Stimulated activated CD8-positive, alpha-beta memory T cell treated with anti-CD3 and anti-CD28 coated beads, Interleukin-7, amount 100 ng/mL, for 4 hours (primary cell): ENCODE measurements around the gene TRERF1.
"Not testable (repeated sequence)": the region's sequence is repeated elsewhere in the genome, so short reads cannot be mapped to it uniquely, and the experiment has no call there.

Experiments used
- DNase-seq, 2 donors: peaks; one replicate each; pipeline ENCODE4 v3.0.0-alpha.2; 2020; ENCODE audit warnings: low read depth in 2 of 2

TRERF1 gene

DNA sequence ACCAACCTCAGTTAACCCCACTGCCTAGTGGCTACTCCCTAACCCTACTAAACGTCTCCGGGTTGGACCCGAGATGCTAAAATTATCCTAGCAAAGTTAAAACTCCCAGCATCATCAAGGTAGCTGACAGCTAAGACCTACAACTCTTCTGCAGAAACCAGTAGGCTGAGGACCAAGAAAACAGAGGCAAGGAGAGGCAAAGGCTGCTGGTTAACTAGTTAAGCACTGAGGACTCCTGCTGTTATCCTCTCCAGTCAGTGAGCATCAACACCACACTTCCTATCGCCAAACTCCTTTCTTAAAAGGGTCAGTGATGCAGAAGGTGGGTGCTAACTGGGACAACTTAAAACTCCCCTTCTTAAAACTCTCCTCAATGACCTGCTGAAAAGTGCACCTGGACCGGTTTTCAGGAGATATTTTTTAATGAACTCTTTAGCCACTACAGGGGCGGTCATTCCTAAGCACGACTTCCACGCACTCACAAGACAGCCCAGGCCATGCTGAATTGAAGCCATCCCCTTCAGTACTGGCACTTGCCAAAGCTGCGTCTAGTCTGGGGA lies 1.7 kb downstream of the TRERF1 start:
- no peak for DNase-seq

DNA sequence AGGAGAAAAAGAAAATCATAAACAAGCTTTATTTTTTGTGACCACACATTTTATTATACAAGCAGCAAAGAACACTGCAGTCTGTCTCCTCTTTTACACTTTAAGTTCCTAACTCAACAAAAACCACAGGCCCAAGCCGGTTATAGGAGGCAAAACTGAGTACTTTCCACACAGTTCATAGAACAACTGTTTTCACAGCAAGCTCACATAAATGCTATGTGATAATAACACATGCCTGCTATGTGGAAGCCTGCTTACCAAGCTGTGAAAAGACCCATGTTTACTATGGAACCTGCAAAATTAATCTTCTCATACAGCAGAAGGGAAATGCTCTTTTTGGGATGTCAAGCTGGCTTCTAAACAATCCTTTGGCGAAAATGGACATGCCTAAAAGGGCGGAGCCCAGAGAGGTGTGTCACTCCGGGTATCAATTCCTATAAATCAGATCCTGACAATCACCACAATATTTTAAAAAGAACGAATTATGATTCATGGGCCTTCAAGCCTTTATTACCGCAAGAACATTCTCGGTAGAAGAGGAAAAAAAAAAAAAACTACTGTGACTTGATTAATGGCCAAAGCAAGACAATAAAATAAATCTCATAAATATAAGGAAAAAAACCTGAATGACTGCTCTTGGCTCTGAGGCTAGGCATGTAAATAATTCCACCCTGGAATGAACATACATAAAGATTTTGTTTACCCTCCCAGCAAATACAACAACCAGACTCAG lies 2.6 kb downstream of the TRERF1 start:
- no peak for DNase-seq

DNA sequence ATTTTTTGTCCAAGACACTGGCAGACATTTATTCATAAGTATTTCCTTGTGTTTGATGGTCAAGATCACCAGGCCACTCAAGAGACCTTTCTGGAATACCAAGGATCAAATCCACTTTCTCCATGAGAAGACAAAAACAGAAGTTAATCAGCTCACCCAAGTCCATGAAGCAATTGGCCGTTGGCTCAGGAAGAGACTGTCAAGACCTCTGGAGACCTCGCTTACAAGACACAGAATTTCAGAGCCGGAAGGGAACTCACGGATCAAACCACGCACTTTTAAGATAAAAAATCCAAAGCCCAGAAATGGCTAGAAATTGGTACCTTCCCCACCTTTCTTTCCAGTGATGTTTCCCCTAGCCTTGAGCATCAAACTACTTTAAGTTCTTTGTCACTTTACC lies 3.3 kb downstream of the TRERF1 start:
- DNase-seq, result no peak

DNA sequence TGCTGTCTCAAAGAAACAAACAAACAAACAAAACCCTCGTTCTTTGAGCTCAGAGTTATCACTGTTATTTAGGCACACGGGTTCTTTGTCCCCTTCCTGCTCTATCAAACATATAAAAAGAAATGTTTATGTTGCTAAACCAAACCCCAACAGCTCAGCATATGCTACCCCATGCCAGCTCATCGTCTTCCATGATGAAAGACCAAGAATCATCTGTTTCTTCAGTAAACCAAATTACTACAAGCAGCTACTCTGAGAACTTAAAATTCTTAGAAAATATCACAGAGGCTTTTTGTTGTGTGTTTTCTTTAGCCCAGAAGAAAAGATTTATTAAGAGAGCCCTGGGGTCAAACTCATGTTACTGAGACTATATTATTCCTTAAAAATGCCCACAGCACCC lies 4.7 kb downstream of the TRERF1 start:
- no peak for DNase-seq

DNA sequence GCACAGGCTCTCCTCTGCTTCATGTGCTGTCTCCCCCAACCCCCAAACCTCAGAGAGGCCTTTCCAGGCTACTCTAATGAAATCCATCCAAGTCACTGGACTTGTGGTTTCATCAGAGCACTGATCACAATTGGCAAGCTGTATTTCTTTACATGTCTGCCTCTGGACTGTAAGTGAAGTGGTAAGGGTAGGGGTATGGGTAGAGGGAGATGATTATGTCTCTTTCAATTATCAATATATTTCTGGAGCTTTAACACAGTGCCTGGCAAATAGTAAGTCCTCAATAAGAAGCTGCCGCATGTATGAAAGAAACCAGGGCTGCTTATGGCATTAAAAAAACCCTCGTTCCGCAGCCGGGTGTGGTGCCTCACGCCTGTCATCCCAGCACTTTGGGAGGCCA lies 5.4 kb downstream of the TRERF1 start:
- DNase-seq, result no peak

DNA sequence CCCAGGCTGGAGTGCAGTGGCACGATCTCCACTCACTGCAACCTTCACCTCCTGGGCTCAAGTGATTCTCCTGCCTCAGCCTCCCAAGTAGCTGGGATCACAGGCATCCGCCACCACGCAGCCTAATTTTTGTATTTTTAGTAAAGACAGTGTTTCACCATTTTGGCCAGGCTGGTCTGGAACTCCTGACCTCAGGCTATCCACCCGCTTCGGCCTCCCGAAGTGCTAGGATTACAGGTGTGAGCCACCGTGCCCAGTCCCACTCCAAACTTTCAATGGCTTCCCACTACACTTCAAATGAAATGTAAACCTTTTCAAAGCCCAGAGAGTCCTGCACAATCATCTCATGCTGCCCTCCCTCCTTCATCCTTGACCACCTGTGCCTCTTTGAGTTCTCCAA lies 5.8 kb downstream of the TRERF1 start:
- DNase-seq, result not testable (repeated sequence)

DNA sequence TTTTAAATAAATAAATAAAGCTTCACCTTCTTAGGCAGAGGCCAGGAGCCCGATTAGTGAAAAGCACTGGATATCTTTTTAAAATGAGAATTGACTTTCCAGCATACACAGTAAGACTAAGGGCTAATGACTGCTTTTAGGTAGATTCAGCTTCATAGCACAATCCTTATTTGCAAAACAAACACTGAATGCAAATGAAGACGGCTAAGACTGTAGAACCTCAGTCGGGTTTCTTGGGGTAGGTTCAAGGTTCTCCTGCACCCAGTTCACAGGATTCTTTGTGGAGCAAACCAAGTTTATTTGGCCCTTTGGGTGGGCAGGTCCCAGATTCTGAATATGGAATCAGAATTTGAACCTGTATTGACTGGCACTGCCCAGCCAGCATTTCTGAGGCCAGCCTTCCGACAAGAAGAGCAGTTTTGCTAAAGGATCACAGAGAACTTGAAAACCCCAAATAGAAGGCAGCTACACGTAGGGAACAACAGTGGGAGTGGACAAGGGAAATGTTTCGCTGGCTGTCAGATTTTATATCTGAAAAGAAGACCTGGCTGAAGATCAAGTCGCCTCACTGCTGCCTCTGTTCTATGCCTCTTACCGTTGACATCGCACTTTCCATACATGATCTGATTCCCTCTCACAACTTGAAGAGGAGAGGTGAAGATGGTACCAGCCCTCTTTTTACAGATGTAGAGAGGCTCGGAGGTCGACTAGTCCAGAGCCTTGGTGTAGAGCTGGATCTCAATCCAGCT lies 8.2 kb downstream of the TRERF1 start:
- no peak for DNase-seq

DNA sequence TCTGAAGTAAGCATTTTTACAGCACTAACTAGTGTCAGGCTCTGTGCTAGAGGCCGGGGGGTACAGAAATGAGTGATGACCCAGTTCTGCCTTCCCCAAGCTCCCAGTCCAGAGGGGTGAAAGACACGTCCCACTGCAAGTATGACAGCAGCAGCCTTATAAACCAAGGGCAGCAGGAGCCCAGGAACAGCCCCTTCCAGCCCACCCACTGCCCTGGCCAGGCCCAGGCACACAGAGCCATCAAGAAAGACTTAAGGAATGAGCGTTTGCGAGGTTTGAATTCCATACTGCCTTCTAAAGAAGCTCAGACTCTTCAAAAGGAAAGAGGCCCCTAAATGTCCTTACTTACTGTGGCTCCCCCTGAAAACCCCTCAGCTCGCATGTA lies 10.0 kb downstream of the TRERF1 start:
- no peak for DNase-seq

DNA sequence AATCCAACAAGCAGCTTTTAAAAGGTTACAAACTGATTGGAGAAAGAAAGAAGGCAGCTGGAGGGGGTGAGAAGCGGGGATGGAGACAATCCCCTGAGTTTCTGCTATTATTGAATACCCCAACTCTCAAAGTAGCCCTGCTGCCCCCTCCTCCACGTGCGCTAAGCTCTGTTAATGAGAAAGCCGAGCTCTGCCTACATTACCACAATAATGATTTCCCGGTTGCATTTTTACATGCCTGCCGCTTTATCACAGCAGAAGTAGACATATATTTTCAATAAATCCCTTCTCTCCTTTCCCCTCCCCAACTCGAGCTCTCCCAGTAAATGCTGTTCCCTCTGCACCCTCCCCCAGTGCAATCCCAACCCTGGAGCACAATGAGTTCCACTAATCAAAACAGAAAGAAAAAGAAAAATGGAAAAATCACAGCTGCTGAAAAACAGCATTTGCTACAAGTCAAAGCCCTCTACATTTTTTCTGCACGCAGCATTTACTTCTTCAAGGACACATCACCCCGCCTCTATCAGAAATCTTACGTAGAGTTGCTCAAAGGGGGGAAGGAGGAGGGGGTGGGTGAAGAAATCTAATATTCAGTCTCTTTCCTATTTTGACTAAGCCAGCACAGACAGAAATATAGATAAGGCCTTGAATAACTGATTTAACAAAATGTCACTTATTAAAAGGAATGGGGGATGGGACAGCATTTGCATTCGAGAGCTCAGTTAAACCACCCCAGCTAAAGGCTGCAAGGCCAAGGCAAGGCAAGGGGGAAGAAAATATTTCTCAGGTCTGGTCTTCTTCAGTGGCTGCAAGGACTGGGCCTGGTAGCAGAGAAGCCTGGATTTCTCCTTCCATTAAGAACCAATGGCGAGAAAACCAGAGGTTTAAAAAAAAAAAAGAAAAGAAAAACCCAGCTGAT lies 10.7 kb downstream of the TRERF1 start:
- no peak for DNase-seq

DNA sequence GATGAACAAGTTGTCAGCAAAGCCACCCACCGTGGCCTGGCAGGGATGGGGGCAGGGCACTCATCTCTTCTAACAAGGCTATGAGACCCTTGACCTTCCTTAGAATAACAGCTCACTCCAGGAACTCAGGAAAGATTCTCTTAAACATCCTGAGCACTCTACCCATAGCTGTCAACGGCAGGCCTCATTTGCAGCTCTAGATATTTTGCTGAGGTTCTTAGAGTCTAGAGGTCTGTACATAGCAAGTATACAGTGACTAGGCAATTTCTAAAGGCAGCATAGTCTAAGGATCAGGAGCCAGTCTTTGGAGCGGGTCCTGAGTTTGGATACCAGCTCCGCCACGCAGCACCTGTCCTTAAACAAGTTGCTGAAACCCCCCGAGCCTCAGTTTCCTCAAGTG lies 11.7 kb downstream of the TRERF1 start:
- DNase-seq, result no peak

DNA sequence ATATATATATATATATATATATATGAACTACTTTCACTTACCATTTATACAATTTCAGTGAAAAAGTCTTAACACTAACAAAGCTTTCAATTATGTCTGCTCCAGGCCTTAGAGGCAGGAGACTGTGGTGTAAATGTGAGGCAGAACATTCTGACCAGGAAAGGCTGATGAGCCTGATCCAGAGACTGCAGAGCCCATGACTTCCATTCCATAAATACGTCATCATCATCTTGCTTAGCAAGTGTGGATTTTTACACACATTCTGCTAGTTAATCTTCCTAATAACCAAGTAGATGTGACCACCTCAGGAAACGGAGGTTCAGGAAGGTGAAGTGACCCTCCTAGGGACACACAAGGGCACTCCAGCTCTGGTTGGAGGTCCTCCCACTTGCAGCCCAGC lies 14.9 kb downstream of the TRERF1 start:
- DNase-seq, result no peak

DNA sequence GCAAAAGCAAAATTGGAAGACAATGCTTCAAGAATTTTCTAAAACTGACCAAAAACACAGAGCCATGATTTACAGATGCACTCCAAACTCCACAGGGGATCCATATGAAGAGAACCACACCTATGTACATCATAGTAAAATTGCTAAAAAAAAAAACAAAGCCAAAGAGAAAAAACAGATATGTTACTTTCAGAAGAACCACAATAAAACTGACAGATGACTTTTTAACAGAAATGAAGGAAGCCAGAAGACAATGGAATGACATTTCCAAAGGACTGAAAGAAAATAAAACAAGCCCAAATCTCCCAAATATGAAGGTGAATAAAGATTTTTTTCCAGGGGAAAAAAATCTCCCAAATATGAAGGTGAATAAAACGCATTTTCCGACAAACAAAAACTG lies 17.5 kb downstream of the TRERF1 start:
- DNase-seq, result no peak

DNA sequence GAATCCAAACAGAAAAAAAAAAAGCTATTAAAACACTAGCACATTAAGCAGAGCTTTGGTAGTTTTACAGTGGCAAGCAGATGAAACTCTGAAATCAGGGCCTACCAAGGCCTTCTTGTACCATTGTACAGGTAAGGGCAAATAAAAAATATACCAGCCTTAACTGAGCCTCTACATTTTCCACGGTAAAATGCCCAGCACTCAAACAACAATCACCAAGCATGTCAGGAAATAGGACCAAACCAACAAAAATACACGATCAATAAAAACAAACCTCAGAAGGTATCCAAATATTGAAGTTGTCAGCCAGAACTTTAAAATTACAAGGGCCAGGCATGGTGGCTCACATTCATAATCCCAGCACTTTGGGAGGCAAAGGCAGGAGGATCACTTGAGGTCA lies 18.3 kb downstream of the TRERF1 start:
- no peak for DNase-seq

DNA sequence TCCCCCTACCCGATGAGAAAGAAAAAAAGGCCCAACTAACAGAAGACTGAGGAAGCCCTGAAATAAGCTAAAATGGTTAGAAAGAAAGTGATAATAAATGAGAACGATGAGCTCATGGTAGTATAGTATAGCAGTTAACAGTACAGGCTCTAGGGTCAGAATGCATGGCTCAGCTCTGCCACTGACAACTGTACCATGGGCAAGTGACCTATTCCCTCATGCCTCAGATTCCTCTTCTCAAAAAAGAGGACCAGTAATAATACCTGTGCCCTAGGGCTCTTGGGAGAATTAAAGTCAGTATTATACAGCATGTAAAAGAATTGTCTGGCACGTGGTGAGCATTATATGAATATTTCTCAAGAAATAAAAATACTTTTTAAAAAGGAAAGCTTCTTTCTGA lies 19.8 kb downstream of the TRERF1 start:
- DNase-seq, result no peak

DNA sequence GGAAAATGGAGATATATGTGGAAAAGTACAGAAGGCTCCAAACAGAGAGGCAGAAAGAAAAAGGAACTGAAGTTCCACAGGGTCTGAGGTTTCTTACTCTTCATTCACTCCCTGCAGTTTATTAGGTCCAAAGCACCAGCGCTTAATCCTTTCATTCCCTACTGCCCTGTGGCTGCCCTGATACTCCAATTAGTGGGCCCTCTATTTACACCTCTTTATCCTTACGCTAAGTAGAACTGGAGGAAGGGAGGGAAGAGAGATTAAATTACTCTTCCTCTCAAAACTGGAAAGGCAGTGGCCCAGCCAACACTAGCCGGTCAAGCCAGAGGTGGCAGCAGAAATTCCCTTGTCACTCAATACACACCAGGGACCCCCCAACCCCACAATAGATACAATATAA lies 20.4 kb downstream of the TRERF1 start:
- no peak for DNase-seq

DNA sequence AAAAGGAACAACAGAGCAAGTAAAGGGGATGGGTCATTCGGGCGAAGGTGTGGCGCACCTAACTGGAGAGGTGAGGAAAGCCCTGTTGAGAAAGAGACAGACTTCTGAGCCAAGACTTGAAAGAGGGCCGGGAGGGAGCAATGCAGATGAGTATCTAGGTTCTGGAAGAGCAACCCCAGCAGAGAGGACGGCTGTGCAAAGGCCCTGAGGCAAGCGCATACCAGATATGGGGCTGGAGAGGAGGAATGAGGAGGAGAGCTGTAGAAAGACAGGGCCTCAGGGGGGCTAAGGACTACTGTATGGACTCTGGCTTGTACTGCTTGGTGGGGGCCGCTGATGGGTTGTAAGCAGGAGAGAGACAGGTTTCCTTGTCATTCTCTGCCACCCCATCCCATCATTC lies 21.9 kb downstream of the TRERF1 start:
- no peak for DNase-seq

DNA sequence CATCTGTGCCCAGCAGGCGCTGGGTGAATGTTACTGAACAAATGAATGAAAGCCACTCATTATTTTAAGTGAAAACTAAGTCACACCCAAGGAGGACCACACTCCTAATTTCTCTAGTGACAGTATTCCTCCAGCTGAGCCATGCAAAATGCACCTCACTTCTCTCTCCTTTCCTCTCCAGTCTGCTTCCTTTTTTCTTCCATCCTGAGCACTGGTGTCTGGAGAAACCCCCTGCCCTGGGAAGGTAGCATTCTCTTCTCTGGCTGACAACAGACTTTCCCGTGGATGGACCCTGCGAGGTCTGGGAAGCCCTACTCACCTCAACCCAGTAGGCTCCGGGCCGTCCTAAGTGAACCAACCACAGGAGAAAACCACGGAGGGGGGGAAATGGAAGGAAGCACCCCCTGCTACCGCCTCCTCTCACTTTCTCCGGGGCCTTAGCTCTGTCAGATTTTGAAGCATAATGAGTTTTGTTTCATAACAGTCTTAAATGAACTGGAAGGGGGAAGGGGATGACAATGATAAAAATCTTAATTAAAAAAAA lies 22.6 kb downstream of the TRERF1 start:
- DNase-seq, result no peak

DNA sequence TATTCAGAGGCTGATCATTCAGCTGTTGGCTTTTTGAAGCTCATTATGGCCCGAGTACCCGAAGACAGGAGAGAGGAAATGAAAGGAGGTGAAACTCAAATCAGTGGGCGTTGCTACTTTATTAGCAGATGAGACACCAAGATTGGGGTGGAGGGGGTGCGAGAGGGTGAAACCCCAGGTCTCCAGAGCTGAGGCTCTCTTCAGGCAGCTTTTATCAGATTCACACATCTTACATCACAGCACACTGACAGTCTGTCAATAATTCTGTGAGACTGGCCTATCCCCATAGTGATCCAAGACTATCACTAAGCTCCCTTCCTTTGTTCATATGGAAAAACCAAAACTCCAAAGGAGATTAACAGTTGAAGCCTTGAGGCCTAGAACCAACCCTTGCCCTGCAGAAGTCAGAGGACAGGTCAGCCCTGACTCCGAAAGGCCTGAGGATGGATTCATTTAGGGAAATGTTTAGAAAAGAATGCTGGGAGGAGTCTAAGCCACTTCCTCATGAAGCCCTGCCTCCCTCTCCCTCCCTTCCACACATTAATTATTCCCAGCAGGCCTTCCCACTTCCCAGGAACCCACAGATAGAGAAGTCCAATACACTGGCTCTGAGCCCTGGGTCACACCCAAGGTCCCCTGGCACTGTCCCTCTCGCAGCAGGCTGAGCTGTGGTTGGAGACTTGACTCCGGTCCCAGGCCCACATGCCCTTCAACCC lies 23.2 kb downstream of the TRERF1 start:
- peak; percentile 46 to 65 for DNase-seq

DNA sequence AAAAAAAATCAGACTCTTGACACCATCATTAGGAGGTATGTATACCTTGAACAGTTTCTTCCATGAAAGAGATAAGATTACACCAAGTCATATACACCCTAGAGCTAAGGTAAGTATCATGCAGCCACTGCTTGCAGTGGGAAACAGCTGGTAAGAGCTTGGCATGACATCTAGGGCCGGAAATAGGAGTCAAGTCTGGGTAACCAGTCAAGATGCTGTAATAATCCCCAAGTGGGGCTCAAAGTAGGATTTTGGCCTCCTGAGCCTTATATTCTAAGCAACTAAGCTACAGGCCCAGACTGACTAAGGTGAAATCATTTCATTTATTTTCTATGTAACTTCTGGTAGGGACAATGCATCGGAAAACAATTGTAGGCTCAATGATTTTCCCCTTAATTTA lies 23.9 kb downstream of the TRERF1 start:
- no peak for DNase-seq

DNA sequence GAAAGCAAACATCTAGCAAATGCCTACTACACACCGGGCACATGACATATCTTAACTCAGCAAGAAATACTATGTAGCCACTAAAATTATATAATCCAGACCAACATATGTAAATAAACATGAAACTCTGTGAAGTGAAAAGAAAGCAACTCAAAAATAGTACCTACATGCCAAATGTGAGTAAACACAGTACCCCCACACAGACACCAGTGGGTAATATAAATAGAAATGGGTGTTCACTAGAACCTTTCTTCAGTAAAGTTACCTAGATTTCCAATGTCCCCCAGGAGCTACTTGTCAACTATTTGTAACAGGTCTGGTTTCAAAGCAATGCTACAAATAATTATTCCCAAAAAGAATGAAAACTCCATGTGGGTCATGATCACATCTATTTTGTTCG lies 25.5 kb downstream of the TRERF1 start:
- no peak for DNase-seq

DNA sequence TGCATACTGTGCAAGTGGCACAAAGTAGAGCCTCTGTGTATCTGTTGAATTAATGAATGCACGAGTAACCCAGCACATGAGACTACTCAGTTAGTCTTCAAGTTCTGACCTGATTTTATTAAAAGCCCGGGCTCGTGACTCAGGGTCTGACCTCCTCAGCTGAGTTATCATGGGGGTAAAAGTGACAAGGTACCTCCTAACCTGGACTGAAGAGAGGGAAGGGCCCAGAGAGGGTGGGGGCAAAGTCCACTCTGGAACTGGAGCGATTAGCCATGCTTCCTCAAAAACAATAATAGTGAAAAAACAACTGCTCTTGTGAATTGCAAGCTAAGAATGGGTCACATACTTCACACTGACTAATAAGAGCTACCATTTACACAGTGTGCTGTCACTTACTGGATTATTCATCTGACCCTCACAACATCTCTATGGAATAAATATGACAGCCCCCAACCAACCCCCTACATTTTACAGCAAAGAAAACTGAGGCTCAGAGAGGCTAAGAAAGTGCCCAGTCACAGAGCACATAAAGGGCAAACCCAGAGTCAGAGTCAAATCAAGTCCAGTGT lies 26.7 kb downstream of the TRERF1 start:
- no peak for DNase-seq
